ENCODE data around the gene EBPL. TPM values are rescaled to one million over a fixed set of nuclear protein-coding genes. Genes with fewer than 3 reads are reported as not detected.
"Not testable (repeated sequence)": the region's sequence is repeated elsewhere in the genome, so short reads cannot be mapped to it uniquely, and the experiment has no call there.

The EBPL gene
- 31.3 TPM for total RNA-seq

GRCh38 chr13:49690995-49691784 lies at the start of gene EBPL:
Gene EBPL (minus strand): TSS chr13:49691486. CDS start chr13:49691424, 62 bp downstream.
- peak within 1 kb of the TSS; percentile 72 to 86 (median 82) for H3K4me3 ChIP-seq (ENCODE audit: low read length in 3 of 3)
- H3K9me3 ChIP-seq (ENCODE audit: control insufficient read depth in 3 of 3, low read length in 3 of 3) = no peaks in the 10 kb centered on the region
- no peaks in the 10 kb centered on the region for H3K27me3 ChIP-seq (ENCODE audit: control insufficient read depth in 3 of 3, insufficient read depth in 3 of 3, low read length in 3 of 3)
- H3K36me3 ChIP-seq (ENCODE audit: control insufficient read depth in 3 of 3, insufficient read depth in 3 of 3, low read length in 3 of 3) = peaks cover 0 to 9% (median 0%) of the 10 kb centered on the region in 3 donors
- H3K4me1 ChIP-seq (ENCODE audit: control insufficient read depth in 3 of 3, insufficient read depth in 3 of 3, low read length in 3 of 3) = peaks cover 4 to 8% (median 6%) of the 10 kb centered on the region in 3 donors
- peak within 1 kb of the TSS; percentile 67 to 87 (median 74) for H3K9ac ChIP-seq (ENCODE audit: low read depth in 1 of 3, low read length in 3 of 3)
- H3K27ac ChIP-seq (ENCODE audit: low read depth, low read length) = peak within 1 kb of the TSS; percentile 82

GRCh38 chr13:49740870-49741269 lies 49.6 kb upstream of the EBPL start:
- no peak overlapping the region for H3K9ac ChIP-seq (ENCODE audit: low read depth in 1 of 3, low read length in 3 of 3)
- H3K27ac ChIP-seq (ENCODE audit: low read depth, low read length) = no peak overlapping the region
- peaks cover 0 to 6% (median 3%) of the 10 kb centered on the region in 3 donors for H3K36me3 ChIP-seq (ENCODE audit: control insufficient read depth in 3 of 3, insufficient read depth in 3 of 3, low read length in 3 of 3)
- no peaks in the 10 kb centered on the region for H3K4me1 ChIP-seq (ENCODE audit: control insufficient read depth in 3 of 3, insufficient read depth in 3 of 3, low read length in 3 of 3)
- no peaks in the 10 kb centered on the region for H3K27me3 ChIP-seq (ENCODE audit: control insufficient read depth in 3 of 3, insufficient read depth in 3 of 3, low read length in 3 of 3)
- no peak overlapping the region for H3K4me3 ChIP-seq (ENCODE audit: low read length in 3 of 3)
- no peaks in the 10 kb centered on the region for H3K9me3 ChIP-seq (ENCODE audit: control insufficient read depth in 3 of 3, low read length in 3 of 3)

- no peak overlapping the region for H3K4me3 ChIP-seq (ENCODE audit: low read length in 3 of 3)
- H3K27me3 ChIP-seq (ENCODE audit: control insufficient read depth in 3 of 3, insufficient read depth in 3 of 3, low read length in 3 of 3) = no peaks in the 10 kb centered on the region
- no peaks in the 10 kb centered on the region for H3K4me1 ChIP-seq (ENCODE audit: control insufficient read depth in 3 of 3, insufficient read depth in 3 of 3, low read length in 3 of 3)
Measured at GRCh38 chr13:49739498-49740187, 48.4 kb upstream of the EBPL start.

GRCh38 chr13:49733181-49733951 lies 42.1 kb upstream of the EBPL start:
- Histone ChIP-seq H3K4me1 (ENCODE audit: control insufficient read depth in 3 of 3, insufficient read depth in 3 of 3, low read length in 3 of 3) (peaks cover 8 to 16% (median 15%) of the 10 kb centered on the region in 3 donors), H3K9ac (ENCODE audit: low read depth in 1 of 3, low read length in 3 of 3) (no peak overlapping the region), H3K36me3 (ENCODE audit: control insufficient read depth in 3 of 3, insufficient read depth in 3 of 3, low read length in 3 of 3) (peaks cover 0 to 5% (median 2%) of the 10 kb centered on the region in 3 donors), H3K27ac (ENCODE audit: low read depth, low read length) (peak overlapping the region; percentile 30), H3K9me3 (ENCODE audit: control insufficient read depth in 3 of 3, low read length in 3 of 3) (no peaks in the 10 kb centered on the region), H3K27me3 (ENCODE audit: control insufficient read depth in 3 of 3, insufficient read depth in 3 of 3, low read length in 3 of 3) (no peaks in the 10 kb centered on the region), H3K4me3 (ENCODE audit: low read length in 3 of 3) (no peak overlapping the region)

More at GRCh38 chr13:49739498-49740187, 48.4 kb upstream of the EBPL start:
- Histone ChIP-seq H3K27ac (ENCODE audit: low read depth, low read length) (no peak overlapping the region), H3K9me3 (ENCODE audit: control insufficient read depth in 3 of 3, low read length in 3 of 3) (no peaks in the 10 kb centered on the region), H3K9ac (ENCODE audit: low read depth in 1 of 3, low read length in 3 of 3) (no peak overlapping the region), H3K36me3 (ENCODE audit: control insufficient read depth in 3 of 3, insufficient read depth in 3 of 3, low read length in 3 of 3) (peaks cover 0 to 3% (median 3%) of the 10 kb centered on the region in 3 donors)

- Histone ChIP-seq H3K27me3 (ENCODE audit: control insufficient read depth in 3 of 3, insufficient read depth in 3 of 3, low read length in 3 of 3) (no peaks in the 10 kb centered on the region), H3K36me3 (ENCODE audit: control insufficient read depth in 3 of 3, insufficient read depth in 3 of 3, low read length in 3 of 3) (peaks cover 0 to 5% (median 5%) of the 10 kb centered on the region in 3 donors), H3K4me3 (ENCODE audit: low read length in 3 of 3) (no peak overlapping the region), H3K9ac (ENCODE audit: low read depth in 1 of 3, low read length in 3 of 3) (no peak overlapping the region), H3K9me3 (ENCODE audit: control insufficient read depth in 3 of 3, low read length in 3 of 3) (no peaks in the 10 kb centered on the region), H3K27ac (ENCODE audit: low read depth, low read length) (peak overlapping the region; percentile 68), H3K4me1 (ENCODE audit: control insufficient read depth in 3 of 3, insufficient read depth in 3 of 3, low read length in 3 of 3) (peaks cover 8 to 16% (median 15%) of the 10 kb centered on the region in 3 donors)
Measured at GRCh38 chr13:49731766-49732165, 40.5 kb upstream of the EBPL start.

GRCh38 chr13:49716615-49717014 lies 25.3 kb upstream of the EBPL start:
- no peaks in the 10 kb centered on the region for H3K27me3 ChIP-seq (ENCODE audit: control insufficient read depth in 3 of 3, insufficient read depth in 3 of 3, low read length in 3 of 3)
- H3K9ac ChIP-seq (ENCODE audit: low read depth in 1 of 3, low read length in 3 of 3) = no peak overlapping the region
- no peak overlapping the region for H3K27ac ChIP-seq (ENCODE audit: low read depth, low read length)
- H3K9me3 ChIP-seq (ENCODE audit: control insufficient read depth in 3 of 3, low read length in 3 of 3) = no peaks in the 10 kb centered on the region
- H3K4me3 ChIP-seq (ENCODE audit: low read length in 3 of 3) = no peak overlapping the region
- H3K4me1 ChIP-seq (ENCODE audit: control insufficient read depth in 3 of 3, insufficient read depth in 3 of 3, low read length in 3 of 3) = no peaks in the 10 kb centered on the region
- H3K36me3 ChIP-seq (ENCODE audit: control insufficient read depth in 3 of 3, insufficient read depth in 3 of 3, low read length in 3 of 3) = peaks cover 11 to 28% (median 22%) of the 10 kb centered on the region in 3 donors

GRCh38 chr13:49714757-49715156 lies 23.5 kb upstream of the EBPL start:
- Histone ChIP-seq H3K27ac (ENCODE audit: low read depth, low read length) (no peak overlapping the region), H3K9me3 (ENCODE audit: control insufficient read depth in 3 of 3, low read length in 3 of 3) (no peaks in the 10 kb centered on the region), H3K9ac (ENCODE audit: low read depth in 1 of 3, low read length in 3 of 3) (no peak overlapping the region), H3K27me3 (ENCODE audit: control insufficient read depth in 3 of 3, insufficient read depth in 3 of 3, low read length in 3 of 3) (no peaks in the 10 kb centered on the region), H3K36me3 (ENCODE audit: control insufficient read depth in 3 of 3, insufficient read depth in 3 of 3, low read length in 3 of 3) (peaks cover 9 to 29% (median 27%) of the 10 kb centered on the region in 3 donors), H3K4me1 (ENCODE audit: control insufficient read depth in 3 of 3, insufficient read depth in 3 of 3, low read length in 3 of 3) (no peaks in the 10 kb centered on the region), H3K4me3 (ENCODE audit: low read length in 3 of 3) (no peak overlapping the region)

GRCh38 chr13:49711218-49711863 lies 20.1 kb upstream of the EBPL start:
- no peak overlapping the region for H3K9ac ChIP-seq (ENCODE audit: low read depth in 1 of 3, low read length in 3 of 3)
- no peaks in the 10 kb centered on the region for H3K27me3 ChIP-seq (ENCODE audit: control insufficient read depth in 3 of 3, insufficient read depth in 3 of 3, low read length in 3 of 3)
- no peak overlapping the region for H3K27ac ChIP-seq (ENCODE audit: low read depth, low read length)
- H3K36me3 ChIP-seq (ENCODE audit: control insufficient read depth in 3 of 3, insufficient read depth in 3 of 3, low read length in 3 of 3) = peaks cover 6 to 26% (median 11%) of the 10 kb centered on the region in 3 donors
- no peaks in the 10 kb centered on the region for H3K9me3 ChIP-seq (ENCODE audit: control insufficient read depth in 3 of 3, low read length in 3 of 3)
- H3K4me1 ChIP-seq (ENCODE audit: control insufficient read depth in 3 of 3, insufficient read depth in 3 of 3, low read length in 3 of 3) = no peaks in the 10 kb centered on the region
- no peak overlapping the region for H3K4me3 ChIP-seq (ENCODE audit: low read length in 3 of 3)

GRCh38 chr13:49704264-49704663 lies 13.0 kb upstream of the EBPL start:
- not testable (repeated sequence) for H3K4me3 ChIP-seq (ENCODE audit: low read length in 3 of 3); H3K9ac ChIP-seq (ENCODE audit: low read depth in 1 of 3, low read length in 3 of 3); H3K27me3 ChIP-seq (ENCODE audit: control insufficient read depth in 3 of 3, insufficient read depth in 3 of 3, low read length in 3 of 3); H3K4me1 ChIP-seq (ENCODE audit: control insufficient read depth in 3 of 3, insufficient read depth in 3 of 3, low read length in 3 of 3); H3K9me3 ChIP-seq (ENCODE audit: control insufficient read depth in 3 of 3, low read length in 3 of 3); H3K27ac ChIP-seq (ENCODE audit: low read depth, low read length)
- H3K36me3 ChIP-seq (ENCODE audit: control insufficient read depth in 3 of 3, insufficient read depth in 3 of 3, low read length in 3 of 3) = peaks cover 17 to 30% (median 28%) of the 10 kb centered on the region in 3 donors

Measured in skeletal muscle tissue (tissue), 4 donors.